ENCODE data around the gene ANKRD28.
A peak's percentile ranks its signal among the peaks of the same experiment; 100 is the strongest.
"Not testable (repeated sequence)": the region's sequence is repeated elsewhere in the genome, so short reads cannot be mapped to it uniquely, and the experiment has no call there.

ANKRD28 gene

DNA sequence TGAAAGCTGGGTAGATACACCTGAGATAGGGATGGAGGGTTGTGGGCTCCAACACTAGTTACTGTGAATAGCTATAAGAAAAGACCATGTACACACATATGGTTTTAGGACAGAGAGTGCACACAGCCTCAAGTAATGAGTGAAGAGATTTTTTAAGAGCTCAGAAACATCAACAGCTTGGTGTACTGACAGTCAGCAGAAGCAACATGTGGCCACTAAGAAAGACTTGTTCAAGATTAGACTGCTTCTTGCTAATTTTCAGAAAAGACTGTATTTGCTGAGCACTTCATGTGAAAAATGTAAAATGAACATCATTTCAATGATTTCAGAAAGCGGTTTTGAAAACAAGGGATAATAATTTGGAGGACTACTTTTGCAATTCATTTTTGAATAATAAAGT lies 10.3 kb downstream of the ANKRD28 start:
- Histone ChIP-seq H3K9ac (ENCODE audit: low read length) (no peak overlapping the region), H3K27ac (ENCODE audit: low read depth, low read length) (no peak overlapping the region)

DNA sequence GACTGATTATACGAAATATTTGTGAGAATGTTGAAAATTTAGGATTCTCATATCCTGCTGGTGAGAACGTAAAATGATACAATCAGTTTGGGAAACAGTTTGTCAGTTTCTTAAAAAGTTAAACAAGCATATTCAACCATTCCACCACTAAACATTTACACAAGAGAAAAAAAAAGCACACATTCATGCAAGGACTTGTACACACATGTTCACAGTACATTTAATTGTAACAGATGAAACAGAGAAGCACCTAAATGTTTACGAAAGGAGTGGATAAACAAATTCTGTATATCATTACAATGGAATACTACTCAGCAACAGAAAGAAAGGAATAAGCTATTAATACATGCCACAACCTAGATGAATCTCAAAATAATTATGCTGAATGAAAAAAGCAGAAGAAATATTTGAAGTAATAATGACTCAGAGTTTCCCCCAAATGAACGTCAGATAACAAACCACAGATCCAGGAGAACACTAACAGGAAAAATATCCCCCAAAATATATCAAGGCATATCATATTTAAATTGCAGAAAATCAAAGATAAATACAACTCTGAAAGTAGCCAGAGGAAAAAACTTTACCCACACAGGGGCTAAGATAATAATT lies 14.3 kb downstream of the ANKRD28 start:
- Histone ChIP-seq H3K9ac (ENCODE audit: low read length) (no peak overlapping the region), H3K4me3 (ENCODE audit: low read depth in 1 of 2, low read length in 2 of 2) (no peak overlapping the region), H3K27ac (ENCODE audit: low read depth, low read length) (no peak overlapping the region), H3K4me1 (ENCODE audit: insufficient read depth, low read length) (peaks cover 36% of the 10 kb centered on the region), H3K36me3 (ENCODE audit: insufficient read depth, low read length) (peaks cover 4% of the 10 kb centered on the region), H3K9me3 (ENCODE audit: low read length) (no peaks in the 10 kb centered on the region), H3K27me3 (ENCODE audit: control insufficient read depth in 1 of 2, insufficient read depth in 2 of 2, low read length in 2 of 2) (no peaks in the 10 kb centered on the region)

More for the DNA sequence above, 10.3 kb downstream of the ANKRD28 start:
- Histone ChIP-seq H3K4me1 (ENCODE audit: insufficient read depth, low read length) (peaks cover 30% of the 10 kb centered on the region), H3K27me3 (ENCODE audit: control insufficient read depth in 1 of 2, insufficient read depth in 2 of 2, low read length in 2 of 2) (no peaks in the 10 kb centered on the region), H3K9me3 (ENCODE audit: low read length) (no peaks in the 10 kb centered on the region), H3K36me3 (ENCODE audit: insufficient read depth, low read length) (no peaks in the 10 kb centered on the region), H3K4me3 (ENCODE audit: low read depth in 1 of 2, low read length in 2 of 2) (no peak overlapping the region)

DNA sequence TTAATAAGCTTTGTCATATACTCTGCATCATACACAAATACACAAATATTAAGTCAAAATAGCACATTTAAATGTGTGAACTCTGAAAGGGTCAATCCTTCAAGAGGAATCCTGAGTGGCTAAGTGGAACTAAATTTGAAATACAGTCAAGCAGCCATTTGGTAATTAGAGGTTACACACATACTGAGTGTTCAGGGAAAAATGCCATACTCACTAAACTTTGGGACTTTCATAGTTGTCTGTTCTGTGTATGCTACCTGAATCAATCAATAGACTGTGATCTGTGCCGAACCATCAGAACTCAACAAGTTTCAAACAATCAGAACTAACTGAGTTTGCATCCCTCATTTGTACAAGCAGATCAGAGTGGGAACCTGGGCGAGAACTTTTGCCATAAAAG lies 15.3 kb downstream of the ANKRD28 start:
- Histone ChIP-seq H3K9me3 (ENCODE audit: low read length) (no peaks in the 10 kb centered on the region), H3K27me3 (ENCODE audit: control insufficient read depth in 1 of 2, insufficient read depth in 2 of 2, low read length in 2 of 2) (no peaks in the 10 kb centered on the region), H3K9ac (ENCODE audit: low read length) (no peak overlapping the region), H3K36me3 (ENCODE audit: insufficient read depth, low read length) (peaks cover 7% of the 10 kb centered on the region), H3K27ac (ENCODE audit: low read depth, low read length) (no peak overlapping the region), H3K4me3 (ENCODE audit: low read depth in 1 of 2, low read length in 2 of 2) (peak overlapping the region in 1 of 2 donors; percentile 2), H3K4me1 (ENCODE audit: insufficient read depth, low read length) (peaks cover 28% of the 10 kb centered on the region)

DNA sequence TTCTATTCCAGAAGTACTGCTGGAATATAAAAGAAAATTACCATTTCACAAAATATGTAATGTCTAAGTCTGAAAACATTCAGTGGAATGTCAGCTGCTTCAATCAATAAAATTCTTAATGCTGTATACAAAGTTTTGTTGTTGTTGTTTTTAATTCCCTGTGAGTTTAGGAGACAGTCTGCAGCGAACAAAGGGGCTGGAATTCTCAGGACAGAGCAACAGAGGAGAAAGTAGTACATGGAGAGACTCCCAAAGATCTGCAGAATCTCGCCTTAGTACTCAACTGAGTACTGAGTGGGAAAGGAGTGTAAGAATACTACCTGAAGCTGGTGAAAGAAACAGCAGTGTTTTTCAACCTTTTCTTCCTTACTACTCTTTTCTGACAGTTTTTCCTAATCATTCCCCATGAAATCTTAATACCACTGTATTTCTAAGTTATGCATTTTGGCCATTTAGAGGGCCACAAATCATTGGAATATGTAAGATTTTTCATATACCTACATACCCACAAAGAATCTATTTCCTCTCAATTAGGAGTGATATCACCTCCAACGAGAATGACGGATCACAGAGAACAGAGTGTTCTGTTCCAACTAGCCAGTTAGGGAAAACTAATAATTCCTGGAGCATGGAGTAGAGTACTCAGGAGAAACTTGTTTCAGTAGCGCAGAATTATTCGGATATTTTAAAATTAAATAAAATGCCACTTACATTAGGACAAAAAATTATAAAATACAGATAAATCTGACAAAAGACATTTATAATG lies 16.0 kb downstream of the ANKRD28 start:
- Histone ChIP-seq H3K36me3 (ENCODE audit: insufficient read depth, low read length) (peaks cover 7% of the 10 kb centered on the region), H3K27ac (ENCODE audit: low read depth, low read length) (no peak overlapping the region), H3K4me3 (ENCODE audit: low read depth in 1 of 2, low read length in 2 of 2) (peak overlapping the region in 1 of 2 donors; percentile 8)

DNA sequence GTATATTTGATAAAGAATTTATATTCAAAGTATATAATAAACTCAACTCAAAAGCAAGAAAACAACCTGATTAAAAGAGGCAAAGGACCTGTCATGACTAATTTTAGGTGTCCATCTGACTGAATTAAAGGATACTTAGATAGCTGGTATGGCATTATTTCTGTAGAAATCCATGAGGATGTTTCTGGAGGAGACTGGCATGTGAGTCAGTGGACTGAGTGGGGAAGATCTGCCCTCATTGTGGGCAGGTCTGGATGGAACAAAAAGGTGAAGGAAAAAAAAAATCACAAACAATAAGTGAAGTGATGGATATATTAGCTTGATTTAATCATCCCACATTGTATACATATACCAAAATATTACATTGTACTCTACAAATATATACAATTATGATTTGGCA lies 16.6 kb downstream of the ANKRD28 start:
- Histone ChIP-seq H3K27me3 (ENCODE audit: control insufficient read depth in 1 of 2, insufficient read depth in 2 of 2, low read length in 2 of 2) (no peaks in the 10 kb centered on the region), H3K27ac (ENCODE audit: low read depth, low read length) (no peak overlapping the region)

More for the DNA sequence above, 16.0 kb downstream of the ANKRD28 start:
- H3K4me1 ChIP-seq (ENCODE audit: insufficient read depth, low read length) = peaks cover 24% of the 10 kb centered on the region
- H3K9me3 ChIP-seq (ENCODE audit: low read length) = no peaks in the 10 kb centered on the region
- no peaks in the 10 kb centered on the region for H3K27me3 ChIP-seq (ENCODE audit: control insufficient read depth in 1 of 2, insufficient read depth in 2 of 2, low read length in 2 of 2)
- H3K9ac ChIP-seq (ENCODE audit: low read length) = no peak overlapping the region

DNA sequence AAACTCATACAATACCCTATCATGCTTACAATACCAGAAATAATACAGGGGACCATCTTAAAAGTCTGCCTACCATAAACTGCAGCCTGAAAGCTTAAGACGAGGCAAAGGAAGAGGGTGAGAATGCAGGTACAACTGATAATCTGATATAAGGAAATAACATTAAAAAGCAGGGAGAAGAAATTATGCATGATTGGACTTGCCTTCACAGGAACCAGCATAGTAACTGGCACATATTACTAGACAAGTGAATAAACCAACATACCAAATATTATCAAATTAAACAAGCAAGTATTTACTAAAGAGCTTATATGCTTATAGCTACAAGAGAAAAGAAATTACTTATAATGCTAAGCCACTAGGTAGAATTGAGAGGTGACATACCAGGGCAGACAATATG lies 18.7 kb downstream of the ANKRD28 start:
- no peak overlapping the region for H3K9ac ChIP-seq (ENCODE audit: low read length)
- peaks cover 19% of the 10 kb centered on the region for H3K4me1 ChIP-seq (ENCODE audit: insufficient read depth, low read length)
- peaks cover 7% of the 10 kb centered on the region for H3K36me3 ChIP-seq (ENCODE audit: insufficient read depth, low read length)
- no peaks in the 10 kb centered on the region for H3K27me3 ChIP-seq (ENCODE audit: control insufficient read depth in 1 of 2, insufficient read depth in 2 of 2, low read length in 2 of 2)
- H3K4me3 ChIP-seq (ENCODE audit: low read depth in 1 of 2, low read length in 2 of 2) = no peak overlapping the region
- no peaks in the 10 kb centered on the region for H3K9me3 ChIP-seq (ENCODE audit: low read length)
- H3K27ac ChIP-seq (ENCODE audit: low read depth, low read length) = no peak overlapping the region

More for the DNA sequence above, 16.6 kb downstream of the ANKRD28 start:
- no peak overlapping the region for H3K9ac ChIP-seq (ENCODE audit: low read length)
- H3K4me1 ChIP-seq (ENCODE audit: insufficient read depth, low read length) = peaks cover 24% of the 10 kb centered on the region
- no peaks in the 10 kb centered on the region for H3K9me3 ChIP-seq (ENCODE audit: low read length)
- no peak overlapping the region for H3K4me3 ChIP-seq (ENCODE audit: low read depth in 1 of 2, low read length in 2 of 2)
- H3K36me3 ChIP-seq (ENCODE audit: insufficient read depth, low read length) = peaks cover 7% of the 10 kb centered on the region

DNA sequence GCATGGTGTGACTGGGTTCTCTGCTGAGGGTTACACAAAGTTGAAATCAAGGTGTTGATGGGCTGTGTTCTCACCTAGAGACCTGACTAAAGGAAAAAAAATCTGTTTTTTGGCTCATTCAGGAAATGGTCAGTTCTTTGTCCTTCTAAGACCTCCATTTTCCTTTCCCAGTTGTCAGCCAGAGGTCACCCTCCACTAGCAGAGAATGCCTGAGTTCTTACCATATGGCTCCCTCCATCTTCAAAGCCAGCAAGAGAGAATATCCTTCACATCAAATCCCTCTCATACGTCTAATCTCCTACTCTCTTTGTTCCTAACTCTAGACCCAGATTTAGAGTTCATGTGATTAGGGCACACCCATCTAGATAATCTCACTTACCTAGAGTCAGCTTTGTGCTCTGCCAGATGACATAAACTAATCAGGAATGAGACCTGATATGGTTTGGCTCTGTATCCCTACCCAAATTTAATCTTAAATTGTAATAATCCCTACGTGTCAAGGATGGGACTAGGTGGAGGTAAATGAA lies 19.4 kb downstream of the ANKRD28 start:
- Histone ChIP-seq H3K36me3 (ENCODE audit: insufficient read depth, low read length) (peaks cover 7% of the 10 kb centered on the region), H3K27ac (ENCODE audit: low read depth, low read length) (no peak overlapping the region), H3K9ac (ENCODE audit: low read length) (no peak overlapping the region), H3K4me1 (ENCODE audit: insufficient read depth, low read length) (peaks cover 12% of the 10 kb centered on the region), H3K4me3 (ENCODE audit: low read depth in 1 of 2, low read length in 2 of 2) (peak overlapping the region in 1 of 2 donors; percentile 2), H3K27me3 (ENCODE audit: control insufficient read depth in 1 of 2, insufficient read depth in 2 of 2, low read length in 2 of 2) (no peaks in the 10 kb centered on the region), H3K9me3 (ENCODE audit: low read length) (no peaks in the 10 kb centered on the region)

DNA sequence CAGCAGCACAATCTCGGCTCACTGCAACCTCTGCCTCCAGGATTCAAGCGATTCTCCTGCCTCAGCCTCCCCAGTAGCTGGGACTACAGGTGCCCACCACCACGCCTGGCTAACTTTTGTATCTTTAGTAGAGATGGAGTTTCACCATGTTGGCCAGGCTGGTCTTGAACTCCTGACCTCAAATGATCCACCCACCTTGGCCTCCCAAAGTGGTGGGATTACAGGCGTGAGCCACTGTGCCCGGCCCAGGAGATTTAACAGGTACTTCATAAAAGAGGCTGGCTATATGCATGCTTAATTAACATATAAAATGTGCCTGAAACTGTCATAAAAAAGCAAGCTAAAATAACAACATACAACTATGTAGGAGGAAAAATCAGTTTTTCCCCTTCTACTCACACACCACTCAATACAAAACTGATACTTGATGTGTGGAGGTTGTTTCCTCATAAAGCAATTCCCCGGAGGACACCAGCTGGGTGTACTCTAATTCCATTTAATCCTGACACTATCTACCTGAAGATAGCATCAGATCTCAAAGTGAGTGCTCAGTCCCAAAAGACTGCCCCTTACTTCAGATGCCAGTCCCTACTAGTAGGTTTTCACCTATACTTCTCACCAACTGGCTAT lies 22.7 kb downstream of the ANKRD28 start:
- H3K27me3 ChIP-seq (ENCODE audit: control insufficient read depth in 1 of 2, insufficient read depth in 2 of 2, low read length in 2 of 2); H3K4me3 ChIP-seq (ENCODE audit: low read depth in 1 of 2, low read length in 2 of 2); H3K9ac ChIP-seq (ENCODE audit: low read length); H3K27ac ChIP-seq (ENCODE audit: low read depth, low read length); H3K36me3 ChIP-seq (ENCODE audit: insufficient read depth, low read length); H3K4me1 ChIP-seq (ENCODE audit: insufficient read depth, low read length); H3K9me3 ChIP-seq (ENCODE audit: low read length): not testable (repeated sequence)

DNA sequence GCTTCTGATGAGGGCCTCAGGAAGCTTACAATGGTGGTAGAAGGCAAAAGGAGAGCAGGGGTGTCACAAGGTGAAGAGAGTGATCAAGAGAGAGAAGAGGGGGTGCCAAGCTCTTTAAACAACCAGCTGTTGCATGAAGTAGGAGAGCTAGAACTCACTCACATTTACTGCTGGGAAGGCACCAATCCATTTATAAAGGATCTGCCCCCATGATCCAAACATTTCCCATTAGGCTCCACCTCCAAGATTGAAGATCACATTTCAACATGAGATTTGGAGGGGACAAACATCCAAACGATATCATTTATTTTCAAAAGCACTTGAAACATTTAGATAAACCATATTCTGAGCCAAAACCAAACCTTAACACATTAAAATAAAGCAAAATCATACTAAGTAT lies 26.3 kb downstream of the ANKRD28 start:
- H3K27me3 ChIP-seq (ENCODE audit: control insufficient read depth in 1 of 2, insufficient read depth in 2 of 2, low read length in 2 of 2) = no peaks in the 10 kb centered on the region
- H3K9ac ChIP-seq (ENCODE audit: low read length) = no peak overlapping the region
- H3K4me1 ChIP-seq (ENCODE audit: insufficient read depth, low read length) = peaks cover 17% of the 10 kb centered on the region
- H3K4me3 ChIP-seq (ENCODE audit: low read depth in 1 of 2, low read length in 2 of 2) = no peak overlapping the region
- H3K27ac ChIP-seq (ENCODE audit: low read depth, low read length) = no peak overlapping the region
- no peaks in the 10 kb centered on the region for H3K36me3 ChIP-seq (ENCODE audit: insufficient read depth, low read length)
- H3K9me3 ChIP-seq (ENCODE audit: low read length) = no peaks in the 10 kb centered on the region

DNA sequence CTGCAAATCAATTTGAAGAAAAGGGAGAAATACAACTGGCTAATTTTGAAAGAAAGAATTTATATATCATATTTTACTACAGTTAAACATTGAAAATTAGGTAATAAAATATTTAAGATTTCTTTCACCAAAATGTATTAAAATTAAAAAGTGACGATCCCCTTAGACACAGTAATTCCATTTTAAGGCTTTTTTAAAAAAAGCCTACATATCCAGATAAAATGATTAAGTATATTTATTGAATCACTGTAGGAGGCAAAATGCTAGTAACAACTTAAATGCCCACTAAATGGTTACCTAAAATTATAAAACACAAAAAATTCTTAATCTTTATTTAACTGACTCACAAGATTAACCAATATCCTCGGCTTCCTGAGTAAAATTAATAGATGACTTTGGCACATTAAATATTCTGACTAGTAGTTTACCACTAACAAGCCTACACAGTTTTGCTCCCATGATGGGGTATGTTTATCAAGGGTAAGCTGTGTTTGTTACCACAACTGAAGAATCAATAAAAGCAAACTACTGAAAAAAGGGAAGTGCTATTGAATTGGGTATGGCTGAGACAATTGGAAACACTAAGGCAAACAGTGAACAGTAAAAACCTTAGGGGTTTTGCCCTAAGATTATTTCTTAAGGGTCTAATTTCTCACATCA lies 28.4 kb downstream of the ANKRD28 start:
- H3K4me3 ChIP-seq (ENCODE audit: low read depth in 1 of 2, low read length in 2 of 2) = no peak overlapping the region
- H3K9ac ChIP-seq (ENCODE audit: low read length) = no peak overlapping the region
- no peak overlapping the region for H3K27ac ChIP-seq (ENCODE audit: low read depth, low read length)
- peaks cover 17% of the 10 kb centered on the region for H3K4me1 ChIP-seq (ENCODE audit: insufficient read depth, low read length)
- H3K36me3 ChIP-seq (ENCODE audit: insufficient read depth, low read length) = no peaks in the 10 kb centered on the region
- H3K9me3 ChIP-seq (ENCODE audit: low read length) = no peaks in the 10 kb centered on the region
- H3K27me3 ChIP-seq (ENCODE audit: control insufficient read depth in 1 of 2, insufficient read depth in 2 of 2, low read length in 2 of 2) = no peaks in the 10 kb centered on the region

Measured in muscle layer of colon (tissue), 2 donors.